CD8-positive, alpha-beta memory T cell (primary cell): ENCODE measurements around the gene PCNT. TPM values are rescaled to one million over a fixed set of nuclear protein-coding genes. Genes with fewer than 3 reads are reported as not detected.

ENCODE experiments used
- CTCF ChIA-PET: fragments of 350-600 bp; sonication (Branson Sonifier 250); formaldehyde crosslinking; loops from one replicate; lab custom pipeline; 2021; ENCODE audit warnings: antibody characterized with exemption; lab: Charles Lee
- POLR2A ChIA-PET: fragments of 350-600 bp; sonication (Branson Sonifier 250); formaldehyde crosslinking; loops from one replicate; lab custom pipeline; 2021; ENCODE audit warnings: antibody characterized with exemption; lab: Charles Lee
- DNase-seq, 5 donors: peaks; one replicate each; pipeline versions ENCODE4 v3.0.0 to v3.0.0-alpha.2; 2020 to 2022; ENCODE audit warnings: mixed read lengths in 1 of 5
- H3K27ac ChIP-seq: one replicate; pipeline ENCODE4 v1.7.0; 2013; ENCODE audit warnings: low read depth, mild to moderate bottlenecking, low read length, moderate library complexity
- H3K27me3 ChIP-seq: 2 replicates; pipeline ENCODE4 v1.7.0; 2013; ENCODE audit warnings: low read length, mild to moderate bottlenecking; ENCODE audit not compliant: insufficient read depth, poor library complexity, severe bottlenecking
- H3K36me3 ChIP-seq: 2 replicates; pipeline ENCODE4 v1.7.0; 2013; ENCODE audit warnings: mild to moderate bottlenecking, low read length, moderate library complexity; ENCODE audit not compliant: insufficient read depth
- H3K4me1 ChIP-seq: 2 replicates; pipeline ENCODE4 v1.7.0; 2013; ENCODE audit warnings: mild to moderate bottlenecking, low read length, moderate library complexity; ENCODE audit not compliant: insufficient read depth
- H3K4me3 ChIP-seq: 2 replicates; pipeline ENCODE4 v1.7.0; 2013; ENCODE audit warnings: mild to moderate bottlenecking, low read length
- H3K9me3 ChIP-seq: 2 replicates; pipeline ENCODE4 v1.7.0; 2013; ENCODE audit warnings: mild to moderate bottlenecking, low read length
- H3K27ac Mint-ChIP-seq, 8 donors: one replicate each; pipeline ENCODE4 v1.8.0; 2020 to 2021; ENCODE audit warnings: mixed read lengths in 8 of 8, mild to moderate bottlenecking in 6 of 8, inconsistent platforms in 3 of 8, moderate library complexity in 3 of 8
- H3K27me3 Mint-ChIP-seq, 2 donors: one replicate each; pipeline ENCODE4 v1.8.0; 2020 to 2021; ENCODE audit warnings: mixed read lengths in 2 of 2, mild to moderate bottlenecking in 1 of 2, moderate library complexity in 1 of 2
- H3K36me3 Mint-ChIP-seq, 3 donors: one replicate each; pipeline ENCODE4 v1.8.0; 2020 to 2021; ENCODE audit warnings: mixed read lengths in 3 of 3, inconsistent platforms in 1 of 3, mild to moderate bottlenecking in 1 of 3
- H3K4me1 Mint-ChIP-seq, 3 donors: one replicate each; pipeline ENCODE4 v1.8.0; 2020 to 2021; ENCODE audit warnings: mixed read lengths in 3 of 3, inconsistent platforms in 1 of 3, mild to moderate bottlenecking in 1 of 3
- H3K4me3 Mint-ChIP-seq, 7 donors: one replicate each; pipeline ENCODE4 v1.8.0; 2020 to 2021; ENCODE audit warnings: mixed read lengths in 7 of 7, mild to moderate bottlenecking in 6 of 7, moderate library complexity in 4 of 7, inconsistent platforms in 2 of 7
- H3K9me3 Mint-ChIP-seq, 5 donors: one replicate each; pipeline ENCODE4 v1.8.0; 2020 to 2022; ENCODE audit warnings: mixed read lengths in 5 of 5, mild to moderate bottlenecking in 3 of 5, moderate library complexity in 2 of 5, inconsistent platforms in 1 of 5
- polyA plus RNA-seq: library from polyadenylated mRNA; unstranded; fragments of 300-500 nt; fragmentation: Illumina TruSeq; gene quantifications from one replicate; pipeline ENCODE4 v1.2.3, GENCODE V29; 2021
- total RNA-seq, 2 experiments: library from RNA; stranded (reverse); gene quantifications; one replicate each; pipeline ENCODE4 v1.2.3, GENCODE V29; 2021

The PCNT gene
- total and polyA plus RNA-seq, 3 experiments from 2014 or later: 27.1 to 60.1 (median 54.8) TPM

- Mint-ChIP-seq H3K36me3 (peaks cover 5 to 54% (median 10%) of the 10 kb centered on the region in 3 donors), H3K4me1 (peaks cover 9 to 18% (median 12%) of the 10 kb centered on the region in 3 donors), H3K27ac (no peak overlapping the region), H3K27me3 (no peaks in the 10 kb centered on the region), H3K4me3 (no peak overlapping the region), H3K9me3 (peaks cover 0 to 2% (median 0%) of the 10 kb centered on the region in 5 donors)
- Histone ChIP-seq H3K36me3 (peaks cover 5% of the 10 kb centered on the region), H3K9me3 (no peaks in the 10 kb centered on the region), H3K27ac (no peak overlapping the region), H3K4me3 (no peak overlapping the region), H3K4me1 (no peaks in the 10 kb centered on the region), H3K27me3 (no peaks in the 10 kb centered on the region)
- no peak for DNase-seq
- CTCF ChIA-PET: no interaction called here
- POLR2A ChIA-PET: no interaction called here
Observed at GRCh38 chr21:46376231-46376628, 52.3 kb downstream of the PCNT start.

- CTCF ChIA-PET: no interaction called here
- Mint-ChIP-seq H3K4me1 (peaks cover 5 to 14% (median 9%) of the 10 kb centered on the region in 3 donors), H3K27ac (peak overlapping the region in 2 of 8 donors; percentile 57 to 58)
Observed at GRCh38 chr21:46376856-46377453, 53.0 kb downstream of the PCNT start.

GRCh38 chr21:46377789-46378188, 53.8 kb downstream of the PCNT start:
- Histone ChIP-seq H3K27ac (no peak overlapping the region), H3K4me3 (no peak overlapping the region), H3K4me1 (no peaks in the 10 kb centered on the region), H3K9me3 (no peaks in the 10 kb centered on the region), H3K27me3 (no peaks in the 10 kb centered on the region), H3K36me3 (peaks cover 5% of the 10 kb centered on the region)
- Mint-ChIP-seq H3K27me3 (no peaks in the 10 kb centered on the region), H3K9me3 (peaks cover 0 to 2% (median 0%) of the 10 kb centered on the region in 5 donors), H3K27ac (peak overlapping the region in 2 of 8 donors; percentile 10 to 84), H3K36me3 (peaks cover 5 to 54% (median 17%) of the 10 kb centered on the region in 3 donors), H3K4me1 (peaks cover 0 to 9% (median 8%) of the 10 kb centered on the region in 3 donors), H3K4me3 (no peak overlapping the region)
- no peak for DNase-seq
- ChIA-PET CTCF (no interaction called here), POLR2A (no interaction called here)

More at GRCh38 chr21:46376856-46377453, 53.0 kb downstream of the PCNT start:
- peaks cover 5 to 53% (median 12%) of the 10 kb centered on the region in 3 donors for H3K36me3 Mint-ChIP-seq
- H3K9me3 Mint-ChIP-seq: peaks cover 0 to 2% (median 0%) of the 10 kb centered on the region in 5 donors
- Histone ChIP-seq H3K27me3 (no peaks in the 10 kb centered on the region), H3K36me3 (peaks cover 5% of the 10 kb centered on the region), H3K9me3 (no peaks in the 10 kb centered on the region), H3K27ac (no peak overlapping the region), H3K4me3 (no peak overlapping the region), H3K4me1 (no peaks in the 10 kb centered on the region)
- no peaks in the 10 kb centered on the region for H3K27me3 Mint-ChIP-seq
- DNase-seq: no peak
- no peak overlapping the region for H3K4me3 Mint-ChIP-seq
- POLR2A ChIA-PET: no interaction called here

DNA sequence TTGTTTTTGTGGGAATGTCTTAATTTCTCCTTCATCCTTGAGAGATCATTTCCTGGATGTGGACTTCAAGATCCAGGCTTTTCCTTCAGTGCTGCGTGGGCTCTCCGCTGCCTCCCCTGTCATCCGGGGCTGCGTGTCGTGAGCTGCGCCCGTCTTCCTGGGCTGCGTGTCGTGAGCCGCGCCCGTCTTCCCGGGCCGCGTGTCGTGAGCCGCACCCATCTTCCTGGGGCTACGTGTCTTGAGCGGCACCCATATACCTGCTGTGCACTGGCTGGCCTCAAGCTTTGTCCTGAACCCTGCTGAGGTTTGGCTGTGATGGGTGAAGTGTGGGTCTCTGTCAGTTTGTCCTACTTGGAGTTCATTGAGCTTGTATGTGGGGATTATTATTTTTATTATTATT, 55.1 kb downstream of the PCNT start:
- no peak overlapping the region for H3K4me3 Mint-ChIP-seq
- ChIA-PET POLR2A (no interaction called here), CTCF (interaction anchor here (0.9 kb wide), 1 partner anchor 21 kb away, joined by 3 read pairs; no protein-coding TSS in a partner anchor)
- no peaks in the 10 kb centered on the region for H3K4me1 ChIP-seq
- no peak overlapping the region for H3K27ac Mint-ChIP-seq
- peaks cover 0 to 2% (median 0%) of the 10 kb centered on the region in 5 donors for H3K9me3 Mint-ChIP-seq
- H3K4me1 Mint-ChIP-seq: peaks cover 0 to 9% (median 5%) of the 10 kb centered on the region in 3 donors
- H3K9me3 ChIP-seq: no peaks in the 10 kb centered on the region
- H3K36me3 ChIP-seq: peaks cover 5% of the 10 kb centered on the region
- DNase-seq: no peak
- no peaks in the 10 kb centered on the region for H3K27me3 Mint-ChIP-seq
- H3K27me3 ChIP-seq: no peaks in the 10 kb centered on the region
- no peak overlapping the region for H3K4me3 ChIP-seq
- no peak overlapping the region for H3K27ac ChIP-seq
- peaks cover 5 to 56% (median 16%) of the 10 kb centered on the region in 3 donors for H3K36me3 Mint-ChIP-seq

- peaks cover 9% of the 10 kb centered on the region for H3K36me3 ChIP-seq
- H3K36me3 Mint-ChIP-seq: peaks cover 5 to 58% (median 20%) of the 10 kb centered on the region in 3 donors
Observed at GRCh38 chr21:46379691-46380090, 55.7 kb downstream of the PCNT start.

GRCh38 chr21:46381541-46381940, 57.6 kb downstream of the PCNT start:
- ChIA-PET POLR2A (no interaction called here), CTCF (no interaction called here)
- no peaks in the 10 kb centered on the region for H3K4me1 ChIP-seq
- peaks cover 0 to 2% (median 0%) of the 10 kb centered on the region in 5 donors for H3K9me3 Mint-ChIP-seq
- H3K27ac Mint-ChIP-seq: no peak overlapping the region
- H3K36me3 Mint-ChIP-seq: peaks cover 5 to 65% (median 24%) of the 10 kb centered on the region in 3 donors
- H3K27me3 ChIP-seq: no peaks in the 10 kb centered on the region
- no peak overlapping the region for H3K4me3 Mint-ChIP-seq
- H3K27me3 Mint-ChIP-seq: no peaks in the 10 kb centered on the region
- no peaks in the 10 kb centered on the region for H3K9me3 ChIP-seq
- H3K4me1 Mint-ChIP-seq: peaks cover 0 to 11% (median 5%) of the 10 kb centered on the region in 3 donors
- H3K4me3 ChIP-seq: no peak overlapping the region
- DNase-seq: no peak
- H3K36me3 ChIP-seq: peaks cover 16% of the 10 kb centered on the region
- no peak overlapping the region for H3K27ac ChIP-seq

More at GRCh38 chr21:46379691-46380090, 55.7 kb downstream of the PCNT start:
- peaks cover 0 to 2% (median 0%) of the 10 kb centered on the region in 5 donors for H3K9me3 Mint-ChIP-seq
- no peaks in the 10 kb centered on the region for H3K9me3 ChIP-seq
- no peaks in the 10 kb centered on the region for H3K4me1 ChIP-seq
- H3K4me3 ChIP-seq: no peak overlapping the region
- no peaks in the 10 kb centered on the region for H3K27me3 Mint-ChIP-seq
- peaks cover 0 to 11% (median 5%) of the 10 kb centered on the region in 3 donors for H3K4me1 Mint-ChIP-seq
- H3K27ac ChIP-seq: no peak overlapping the region
- POLR2A ChIA-PET: no interaction called here
- DNase-seq: no peak
- no peak overlapping the region for H3K27ac Mint-ChIP-seq
- H3K27me3 ChIP-seq: no peaks in the 10 kb centered on the region
- CTCF ChIA-PET: interaction anchor here (0.9 kb wide), 1 partner anchor 20 kb away, joined by 3 read pairs; no protein-coding TSS in a partner anchor
- H3K4me3 Mint-ChIP-seq: no peak overlapping the region

- H3K9me3 ChIP-seq: no peaks in the 10 kb centered on the region
- H3K36me3 Mint-ChIP-seq: peaks cover 3 to 66% (median 27%) of the 10 kb centered on the region in 3 donors
- H3K27ac ChIP-seq: no peak overlapping the region
- H3K27me3 ChIP-seq: no peaks in the 10 kb centered on the region
- peaks cover 0 to 4% (median 0%) of the 10 kb centered on the region in 3 donors for H3K4me1 Mint-ChIP-seq
- H3K9me3 Mint-ChIP-seq: peaks cover 0 to 1% (median 0%) of the 10 kb centered on the region in 5 donors
- peaks cover 18% of the 10 kb centered on the region for H3K36me3 ChIP-seq
- H3K27me3 Mint-ChIP-seq: no peaks in the 10 kb centered on the region
- no peak overlapping the region for H3K4me3 ChIP-seq
- no peak overlapping the region for H3K4me3 Mint-ChIP-seq
- H3K4me1 ChIP-seq: no peaks in the 10 kb centered on the region
- peak overlapping the region in 2 of 8 donors; percentile 74 to 91 for H3K27ac Mint-ChIP-seq
- POLR2A ChIA-PET: no interaction called here
- DNase-seq: no peak
- CTCF ChIA-PET: no interaction called here
Observed at GRCh38 chr21:46384556-46384955, 60.6 kb downstream of the PCNT start.
